Retinal pigment epithelial cell (primary cell): Measurements from ENCODE around the gene EDC3.
"Not testable (repeated sequence)": the region's sequence is repeated elsewhere in the genome, so short reads cannot be mapped to it uniquely, and the experiment has no call there.

Experiments
- DNase-seq: peaks from one replicate; pipeline ENCODE4 v3.0.0-alpha.2; 2010; ENCODE audit warnings: low read depth
- H3K4me3 ChIP-seq: 2 replicates; pipeline ENCODE4 v1.5.1; 2011; ENCODE audit warnings: mild to moderate bottlenecking, low read length, control low read depth, moderate library complexity
- TF ChIP-seq, protein P1 (sequence below): conservative IDR thresholded peaks from 2 replicates; pipeline ENCODE4 v1.5.1; 2011; ENCODE audit warnings: low read depth, low read length, control low read depth, inconsistent platforms

The EDC3 gene, protein sequence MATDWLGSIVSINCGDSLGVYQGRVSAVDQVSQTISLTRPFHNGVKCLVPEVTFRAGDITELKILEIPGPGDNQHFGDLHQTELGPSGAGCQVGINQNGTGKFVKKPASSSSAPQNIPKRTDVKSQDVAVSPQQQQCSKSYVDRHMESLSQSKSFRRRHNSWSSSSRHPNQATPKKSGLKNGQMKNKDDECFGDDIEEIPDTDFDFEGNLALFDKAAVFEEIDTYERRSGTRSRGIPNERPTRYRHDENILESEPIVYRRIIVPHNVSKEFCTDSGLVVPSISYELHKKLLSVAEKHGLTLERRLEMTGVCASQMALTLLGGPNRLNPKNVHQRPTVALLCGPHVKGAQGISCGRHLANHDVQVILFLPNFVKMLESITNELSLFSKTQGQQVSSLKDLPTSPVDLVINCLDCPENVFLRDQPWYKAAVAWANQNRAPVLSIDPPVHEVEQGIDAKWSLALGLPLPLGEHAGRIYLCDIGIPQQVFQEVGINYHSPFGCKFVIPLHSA

DNA sequence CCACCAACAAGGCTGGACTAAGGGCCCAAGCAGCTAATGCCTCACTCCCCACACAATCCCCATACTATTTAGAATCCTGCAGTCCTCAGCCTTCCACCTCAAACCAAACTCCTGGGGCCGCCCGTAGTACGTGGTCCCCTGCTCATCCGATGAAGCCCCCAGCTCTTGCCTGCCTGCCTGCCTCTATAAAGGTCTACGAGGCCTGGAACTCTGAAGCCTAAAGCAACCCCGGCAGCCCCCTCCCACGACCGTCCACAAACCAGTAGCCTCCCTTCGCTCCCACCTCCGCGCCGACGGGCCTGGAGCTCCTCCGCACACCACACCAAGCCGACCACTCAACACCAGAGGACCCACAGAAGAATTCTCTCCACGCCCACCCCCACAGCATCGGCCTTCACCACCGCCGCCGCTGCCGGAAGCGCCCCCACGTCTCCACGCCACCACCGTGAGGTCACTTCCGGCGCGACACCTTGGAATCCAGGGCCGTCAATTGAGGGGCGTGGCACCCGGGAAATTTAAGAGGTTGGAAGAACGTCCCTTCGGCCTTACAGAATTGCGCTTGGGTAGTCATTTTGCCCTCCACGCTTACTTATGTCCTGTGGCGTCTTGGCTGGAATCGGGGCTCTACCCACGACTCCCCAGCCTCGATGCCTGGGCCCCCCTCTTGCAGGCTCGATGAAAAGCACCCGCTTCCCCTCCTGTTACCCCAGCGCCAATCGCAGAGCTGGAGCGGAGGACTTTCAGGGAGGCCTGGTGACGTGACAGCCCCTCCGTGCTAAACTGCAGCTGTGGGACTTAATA is at the start of gene EDC3:
Gene EDC3, minus strand, starts transcription at position 428 of the 801 bp plus-strand sequence. CDS start 20,900 bp downstream, outside the sequence.
- peak within 1 kb of the TSS; percentile 97 for H3K4me3 ChIP-seq
- TF ChIP-seq, protein P1, sequence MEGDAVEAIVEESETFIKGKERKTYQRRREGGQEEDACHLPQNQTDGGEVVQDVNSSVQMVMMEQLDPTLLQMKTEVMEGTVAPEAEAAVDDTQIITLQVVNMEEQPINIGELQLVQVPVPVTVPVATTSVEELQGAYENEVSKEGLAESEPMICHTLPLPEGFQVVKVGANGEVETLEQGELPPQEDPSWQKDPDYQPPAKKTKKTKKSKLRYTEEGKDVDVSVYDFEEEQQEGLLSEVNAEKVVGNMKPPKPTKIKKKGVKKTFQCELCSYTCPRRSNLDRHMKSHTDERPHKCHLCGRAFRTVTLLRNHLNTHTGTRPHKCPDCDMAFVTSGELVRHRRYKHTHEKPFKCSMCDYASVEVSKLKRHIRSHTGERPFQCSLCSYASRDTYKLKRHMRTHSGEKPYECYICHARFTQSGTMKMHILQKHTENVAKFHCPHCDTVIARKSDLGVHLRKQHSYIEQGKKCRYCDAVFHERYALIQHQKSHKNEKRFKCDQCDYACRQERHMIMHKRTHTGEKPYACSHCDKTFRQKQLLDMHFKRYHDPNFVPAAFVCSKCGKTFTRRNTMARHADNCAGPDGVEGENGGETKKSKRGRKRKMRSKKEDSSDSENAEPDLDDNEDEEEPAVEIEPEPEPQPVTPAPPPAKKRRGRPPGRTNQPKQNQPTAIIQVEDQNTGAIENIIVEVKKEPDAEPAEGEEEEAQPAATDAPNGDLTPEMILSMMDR, result no peak
- DNase-seq, result peak; percentile 48

DNA sequence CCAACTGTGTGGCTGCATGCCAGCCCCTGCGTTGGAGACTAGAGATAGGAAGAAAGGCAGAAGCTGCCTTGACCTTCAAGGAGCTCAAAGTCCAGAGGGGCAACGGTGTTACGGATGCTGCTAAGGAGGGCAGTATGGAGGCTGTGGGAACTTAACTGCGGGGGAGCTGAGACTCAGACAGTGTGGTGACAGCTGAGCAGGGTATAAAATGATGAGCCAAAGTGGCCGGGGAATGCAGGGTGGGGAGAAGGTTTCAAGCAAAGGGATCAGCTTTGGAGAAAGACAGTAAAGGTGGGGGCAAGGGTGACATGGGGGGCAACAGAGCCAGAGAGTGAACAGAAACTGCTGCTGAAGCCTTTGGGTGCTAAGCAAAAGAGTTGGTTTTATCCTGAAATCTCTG is 46.6 kb upstream of the EDC3 start:
- TF ChIP-seq, protein P1, result no peak
- H3K4me3 ChIP-seq, result no peak overlapping the region
- no peak for DNase-seq

DNA sequence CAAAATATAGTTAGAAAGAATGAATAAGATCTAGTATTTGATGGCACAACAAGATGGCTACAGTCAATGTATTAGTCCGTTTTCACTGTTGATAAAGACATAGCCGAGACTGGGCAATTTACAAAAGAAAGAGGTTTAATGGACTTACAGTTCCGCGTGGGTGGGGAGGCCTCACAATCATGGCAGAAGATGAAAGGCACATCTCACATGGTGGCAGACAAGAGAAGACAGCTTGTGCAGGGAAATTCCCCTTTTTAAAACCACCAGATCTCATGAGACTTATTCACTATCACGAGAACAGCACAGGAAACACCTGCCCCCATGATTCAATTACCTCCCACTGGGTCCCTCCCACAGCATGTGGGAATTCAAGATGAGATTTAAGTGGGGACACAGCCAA is 42.4 kb upstream of the EDC3 start:
- not testable (repeated sequence) for H3K4me3 ChIP-seq, DNase-seq

DNA sequence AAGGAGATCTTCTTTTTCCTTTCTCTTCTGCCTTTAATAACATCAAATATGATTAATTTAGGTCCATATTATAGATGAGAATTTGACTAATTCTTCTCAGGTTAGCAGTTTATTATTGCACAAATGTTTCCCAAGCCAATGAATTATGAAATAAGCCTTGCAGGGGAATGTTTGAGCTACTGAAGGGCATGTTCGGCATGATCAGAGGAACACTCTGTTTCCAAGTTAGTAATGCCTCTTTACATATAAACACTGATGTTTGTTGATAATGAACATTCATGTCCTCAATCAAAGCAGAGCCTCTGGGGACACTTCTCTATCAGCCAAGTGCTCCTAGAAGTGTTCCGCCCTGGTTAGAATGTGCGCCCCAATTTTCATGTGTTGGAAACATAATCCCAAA is 39.5 kb upstream of the EDC3 start:
- DNase-seq, result no peak
- no peak overlapping the region for H3K4me3 ChIP-seq
- TF ChIP-seq, protein P1, result no peak

DNA sequence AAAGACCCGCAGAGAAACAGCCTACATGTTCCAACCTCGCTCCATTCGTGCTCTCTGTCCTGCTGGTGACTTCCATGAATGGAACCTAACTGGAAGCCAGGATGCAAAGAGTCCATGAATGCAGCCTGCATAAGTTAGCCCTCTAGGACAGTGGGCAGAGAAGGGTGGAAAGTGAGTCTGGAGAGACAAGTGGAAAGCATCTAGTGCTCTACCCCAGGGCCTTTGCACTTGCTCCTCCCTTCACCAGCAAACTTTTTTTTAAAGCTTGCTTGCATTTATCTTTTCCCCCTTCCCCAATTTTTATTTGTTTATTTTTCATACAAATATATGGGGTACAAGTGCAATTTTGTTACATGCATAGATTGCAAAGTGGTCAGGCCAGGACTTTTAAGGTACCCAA is 37.4 kb upstream of the EDC3 start:
- TF ChIP-seq, protein P1, result no peak
- no peak for DNase-seq

DNA sequence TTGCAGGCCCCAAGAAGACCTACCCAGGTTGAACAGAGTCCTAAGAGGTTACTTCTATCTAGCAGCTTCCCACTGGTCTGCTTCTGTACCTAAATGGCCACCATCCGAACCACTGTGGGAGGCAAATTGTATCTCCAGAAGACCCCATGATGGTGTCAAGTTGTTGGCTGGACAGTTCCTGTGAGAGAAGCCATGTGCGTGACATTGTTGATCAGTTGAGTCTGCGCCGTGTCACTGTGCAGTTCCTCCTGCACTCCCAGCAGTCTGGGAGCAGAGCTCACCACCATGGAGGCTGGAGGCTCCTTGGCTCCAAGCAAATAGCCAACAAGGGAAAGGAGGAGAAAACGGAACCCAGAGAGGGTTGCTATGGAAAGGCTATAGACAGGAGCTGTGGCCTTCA is 37.0 kb upstream of the EDC3 start:
- DNase-seq, result no peak
- TF ChIP-seq, protein P1, result no peak
- H3K4me3 ChIP-seq, result no peak overlapping the region

More for the DNA sequence above, 37.4 kb upstream of the EDC3 start:
- no peak overlapping the region for H3K4me3 ChIP-seq

DNA sequence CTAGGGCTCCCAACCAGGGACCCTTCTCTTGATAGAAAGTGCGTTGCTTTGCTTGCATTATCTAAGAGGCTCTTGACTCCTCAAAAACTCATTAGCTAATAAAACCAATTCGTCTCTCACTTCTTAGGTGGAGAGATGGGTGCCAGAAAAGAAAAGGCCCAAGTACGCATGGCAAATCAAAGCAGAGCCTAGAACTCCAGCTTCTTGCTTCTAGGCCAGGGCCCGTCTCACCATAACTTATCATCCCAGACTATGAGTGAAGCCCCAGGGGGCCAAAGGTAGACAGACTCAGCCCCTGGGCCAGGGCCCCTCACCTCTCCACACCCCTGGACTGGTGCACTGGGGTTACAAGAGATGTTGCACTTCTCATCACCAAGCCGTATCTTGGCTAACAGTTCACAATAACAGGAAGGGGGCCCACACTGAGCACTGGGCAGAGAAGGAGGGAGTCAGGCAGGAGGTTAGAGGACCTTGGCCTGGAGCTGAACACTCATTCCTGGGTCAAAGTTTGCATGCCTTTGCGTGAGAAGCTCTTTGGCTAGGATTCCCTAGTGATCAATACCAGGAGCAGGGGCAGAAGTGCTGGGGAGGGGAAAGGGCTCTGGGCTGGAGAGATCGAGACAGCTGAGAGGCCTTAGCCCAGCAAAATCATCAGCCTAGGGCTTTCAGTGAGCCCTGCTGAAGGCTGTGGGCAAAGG is 34.9 kb upstream of the EDC3 start:
- TF ChIP-seq, protein P1, result no peak
- DNase-seq, result no peak
- no peak overlapping the region for H3K4me3 ChIP-seq

DNA sequence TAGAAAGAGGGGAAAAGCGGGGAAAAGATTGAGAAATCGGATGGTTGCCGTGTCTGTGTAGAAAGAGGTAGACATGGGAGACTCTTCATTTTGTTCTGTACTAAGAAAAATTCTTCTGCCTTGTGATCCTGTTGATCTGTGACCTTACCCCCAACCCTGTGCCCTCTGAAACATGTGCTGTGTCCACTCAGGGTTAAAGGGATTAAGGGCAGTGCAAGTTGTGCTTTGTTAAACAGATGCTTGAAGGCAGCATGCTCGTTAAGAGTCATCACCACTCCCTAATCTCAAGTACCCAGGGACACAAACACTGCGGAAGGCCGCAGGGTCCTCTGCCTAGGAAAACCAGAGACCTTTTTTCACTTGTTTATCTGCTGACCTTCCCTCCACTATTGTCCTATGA is 33.5 kb upstream of the EDC3 start:
- not testable (repeated sequence) for DNase-seq, H3K4me3 ChIP-seq

DNA sequence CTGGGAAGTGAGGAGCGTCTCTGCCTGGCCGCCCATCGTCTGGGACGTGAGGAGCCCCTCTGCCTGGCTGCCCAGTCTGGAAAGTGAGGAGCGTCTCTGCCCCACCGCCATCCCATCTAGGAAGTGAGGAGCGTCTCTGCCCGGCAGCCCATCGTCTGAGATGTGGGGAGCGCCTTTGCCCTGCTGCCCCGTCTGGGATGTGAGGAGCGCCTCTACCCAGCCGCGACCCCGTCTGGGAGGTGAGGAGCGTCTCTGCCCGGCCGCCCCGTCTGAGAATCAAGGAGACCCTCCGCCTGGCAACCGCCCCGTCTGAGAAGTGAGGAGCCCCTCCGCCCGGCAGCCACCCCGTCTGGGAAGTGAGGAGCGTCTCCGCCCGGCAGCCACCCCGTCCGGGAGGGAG is 32.9 kb upstream of the EDC3 start:
- not testable (repeated sequence) for H3K4me3 ChIP-seq, DNase-seq
